IMR-90 (cell line): Measurements from ENCODE around the gene ZNF445. TPM values are rescaled to one million over a fixed set of nuclear protein-coding genes. Genes with fewer than 3 reads are reported as not detected.

Experiments
- ATAC-seq: fragments of 200-7000 bp; cut with Tn5 transposase; 2 replicates; pipeline ENCODE4 v1.9.1; 2020; ENCODE audit warnings: low read depth, mild to moderate bottlenecking, moderate library complexity
- BruUV-seq: library from RNA; stranded (reverse); fragments of 400-500 nt; replicated peaks from 2 replicates; lab custom pipeline; 2021; lab: Mats Ljungman, UMichigan
- CTCF ChIA-PET: fragments of 300-600 bp; formaldehyde crosslinking; extraction: SDS; loops from one replicate; lab custom pipeline; 2021; ENCODE audit warnings: antibody characterized with exemption; lab: Yijun Ruan, JAX
- POLR2A ChIA-PET: fragments of 300-600 bp; sonication (Branson Sonifier 250); formaldehyde crosslinking; loops from one replicate; lab custom pipeline; 2022; ENCODE audit warnings: antibody characterized with exemption; ENCODE audit not compliant: unreplicated experiment; lab: Charles Lee
- DNase-seq: peaks from one replicate; pipeline ENCODE4 v3.0.0; 2013
- H2AFZ ChIP-seq: replicated peaks from 2 replicates; pipeline ENCODE3; 2013; ENCODE audit warnings: low read length, mild to moderate bottlenecking; ENCODE audit not compliant: poor library complexity
- H2AK5ac ChIP-seq: 2 replicates; pipeline ENCODE4 v1.6.1; 2013; ENCODE audit warnings: low read depth, low read length, inconsistent platforms
- H2AK9ac ChIP-seq: replicated peaks from 2 replicates; pipeline ENCODE3; 2013; ENCODE audit warnings: mild to moderate bottlenecking, low read depth, low read length, moderate library complexity; ENCODE audit not compliant: poor library complexity
- H2BK120ac ChIP-seq: 2 replicates; pipeline ENCODE4 v1.6.1; 2013; ENCODE audit warnings: low read depth, low read length, inconsistent platforms
- H2BK15ac ChIP-seq: 3 replicates; pipeline ENCODE4 v1.6.1; 2013; ENCODE audit warnings: low read depth, low read length, inconsistent platforms
- H2BK20ac ChIP-seq: 2 replicates; pipeline ENCODE4 v1.6.1; 2013; ENCODE audit warnings: low read depth, mild to moderate bottlenecking, inconsistent platforms, low read length, moderate library complexity
- H2BK5ac ChIP-seq: 2 replicates; pipeline ENCODE4 v1.6.1; 2013; ENCODE audit warnings: mild to moderate bottlenecking, low read depth, low read length, inconsistent platforms; ENCODE audit not compliant: poor library complexity, severe bottlenecking
- H3K14ac ChIP-seq: replicated peaks from 2 replicates; pipeline ENCODE4 v1.6.1; 2013; ENCODE audit warnings: low read depth, low read length, inconsistent platforms
- H3K18ac ChIP-seq: 2 replicates; pipeline ENCODE4 v1.6.1; 2013; ENCODE audit warnings: low read depth, low read length, control low read depth
- H3K23ac ChIP-seq: 2 replicates; pipeline ENCODE4 v1.6.1; 2013; ENCODE audit warnings: low read depth, low read length, inconsistent platforms
- H3K27ac ChIP-seq: 2 replicates; pipeline ENCODE4 v1.5.1; 2013; ENCODE audit warnings: mild to moderate bottlenecking, control low read depth, low read length; ENCODE audit not compliant: insufficient read depth
- H3K27me3 ChIP-seq: 2 replicates; pipeline ENCODE4 v1.6.1; 2013; ENCODE audit warnings: low read length; ENCODE audit not compliant: control insufficient read depth, insufficient read depth
- H3K36me3 ChIP-seq: 2 replicates; pipeline ENCODE4 v1.6.1; 2013; ENCODE audit warnings: low read length, mixed read lengths; ENCODE audit not compliant: control insufficient read depth, insufficient read depth
- H3K4ac ChIP-seq: 2 replicates; pipeline ENCODE4 v1.6.1; 2013; ENCODE audit warnings: low read depth, low read length, inconsistent platforms
- H3K4me1 ChIP-seq: 2 replicates; pipeline ENCODE4 v1.6.1; 2013; ENCODE audit warnings: low read length, mixed read lengths; ENCODE audit not compliant: control insufficient read depth, insufficient read depth
- H3K4me2 ChIP-seq: 2 replicates; pipeline ENCODE4 v1.6.1; 2013; ENCODE audit warnings: low read depth, mild to moderate bottlenecking, control low read depth, low read length, moderate library complexity
- H3K4me3 ChIP-seq: 2 replicates; pipeline ENCODE4 v1.5.1; 2013; ENCODE audit warnings: low read depth, mild to moderate bottlenecking, control low read depth, low read length, moderate library complexity; ENCODE audit not compliant: insufficient read depth
- H3K56ac ChIP-seq: 2 replicates; pipeline ENCODE4 v1.6.1; 2013; ENCODE audit warnings: low read length, inconsistent platforms; ENCODE audit not compliant: insufficient read depth; ENCODE audit errors: extremely low read depth
- H3K79me1 ChIP-seq, 2 experiments: 2 replicates each; pipeline ENCODE4 v1.6.1; 2013; ENCODE audit warnings: low read length in 2 of 2, inconsistent platforms in 1 of 2, low read depth in 1 of 2
- H3K9ac ChIP-seq: 2 replicates; pipeline ENCODE4 v1.6.1; 2013; ENCODE audit warnings: low read depth, low read length, control low read depth
- H3K9me1 ChIP-seq: 2 replicates; pipeline ENCODE4 v1.6.1; 2013; ENCODE audit warnings: low read length, inconsistent platforms; ENCODE audit not compliant: insufficient read depth
- H3K9me3 ChIP-seq: 2 replicates; pipeline ENCODE4 v1.6.1; 2013; ENCODE audit warnings: low read length; ENCODE audit not compliant: control insufficient read depth, insufficient read depth
- H4K20me1 ChIP-seq: 2 replicates; pipeline ENCODE4 v1.6.1; 2013; ENCODE audit warnings: low read length, inconsistent platforms; ENCODE audit not compliant: insufficient read depth
- H4K5ac ChIP-seq: 2 replicates; pipeline ENCODE4 v1.6.1; 2013; ENCODE audit warnings: mild to moderate bottlenecking, low read depth, low read length, control low read depth
- H4K8ac ChIP-seq, 2 experiments: 2 replicates each; pipeline ENCODE4 v1.6.1; 2013; ENCODE audit warnings: low read depth in 2 of 2, low read length in 2 of 2, control low read depth in 1 of 2, inconsistent platforms in 1 of 2
- H4K91ac ChIP-seq: 2 replicates; pipeline ENCODE4 v1.6.1; 2013; ENCODE audit warnings: low read depth, low read length, inconsistent platforms; ENCODE audit not compliant: insufficient read depth
- CEBPB ChIP-seq: IDR thresholded peaks from 2 replicates; pipeline ENCODE4 v1.6.1; 2012; ENCODE audit warnings: low read depth, low read length, improper control_type of control experiment
- FOS ChIP-seq: fragments of 150-350 bp; IDR thresholded peaks from 2 replicates; pipeline ENCODE4 v1.6.1; 2016; ENCODE audit warnings: low read depth, low read length
- MAFK ChIP-seq: IDR thresholded peaks from 2 replicates; pipeline ENCODE4 v1.6.1; 2012; ENCODE audit warnings: low read depth, low read length, improper control_type of control experiment
- MXI1 ChIP-seq: IDR thresholded peaks from 2 replicates; pipeline ENCODE4 v1.6.1; 2012; ENCODE audit warnings: low read depth, mild to moderate bottlenecking, low read length, moderate library complexity, borderline replicate concordance
- POLR2A ChIP-seq: IDR thresholded peaks from 2 replicates; pipeline ENCODE4 v1.6.1; 2012; ENCODE audit warnings: mild to moderate bottlenecking, low read depth, low read length
- RAD21 ChIP-seq: IDR thresholded peaks from 2 replicates; pipeline ENCODE4 v1.6.1; 2012; ENCODE audit warnings: low read length, improper control_type of control experiment
- RCOR1 ChIP-seq: IDR thresholded peaks from 2 replicates; pipeline ENCODE4 v1.6.1; 2012; ENCODE audit warnings: mild to moderate bottlenecking, low read length, improper control_type of control experiment; ENCODE audit not compliant: insufficient replicate concordance
- RFX5 ChIP-seq: IDR thresholded peaks from 2 replicates; pipeline ENCODE4 v1.8.0; 2012; ENCODE audit warnings: low read depth, mild to moderate bottlenecking, low read length, moderate library complexity
- WGBS, 2 experiments: methylation state at CpG; one replicate each; pipeline versions ENCODE4 v1.1.5 to v1.1.7; 2013; ENCODE audit warnings: missing lambda C conversion rate in 2 of 2; ENCODE audit not compliant: insufficient read length in 1 of 2; ENCODE audit errors: extremely low coverage in 2 of 2; 5-methylcytosine and 5-hydroxymethylcytosine counted together
- dilution Hi-C: fragments of 300-500 bp; cut with HindIII; formaldehyde crosslinking; loops from one replicate; pipeline ENCODE4 v1.14.3; 2018; ENCODE audit warnings: low sequenced_read_pairs; ENCODE audit not compliant: unreplicated experiment
- in situ Hi-C: fragments of 300-500 bp; cut with MboI; formaldehyde crosslinking; loops from 3 replicates; pipeline ENCODE4 v1.14.3; 2019; ENCODE audit warnings: low sequenced_read_pairs, inconsistent platforms, mixed read lengths
- intact Hi-C: fragments of 100-400 bp; cut with micrococcal nuclease; formaldehyde crosslinking; loops from 2 replicates; pipeline ENCODE4 v1.10.0; 2022
- polyA plus RNA-seq, 3 experiments: library from polyadenylated mRNA; depleted of rRNA; stranded (reverse); fragments of >200 nt; gene quantifications; 2 replicates each; pipeline ENCODE4 v1.2.3, GENCODE V29; 2012; ENCODE audit warnings: low replicate concordance in 1 of 3
- total RNA-seq: library from RNA; depleted of rRNA; stranded (reverse); fragments of >200 nt; gene quantifications from 2 replicates; pipeline ENCODE4 v1.2.3, GENCODE V29; 2012
- TF ChIP-seq, protein P1 (sequence below): fragments of 150-350 bp; IDR thresholded peaks from 2 replicates; pipeline ENCODE4 v1.6.1; 2016; ENCODE audit warnings: low read depth, mild to moderate bottlenecking, low read length, moderate library complexity, borderline replicate concordance
- TF ChIP-seq, protein P2 (sequence below): fragments of 150-350 bp; IDR thresholded peaks from 2 replicates; pipeline ENCODE4 v1.6.1; 2017; ENCODE audit warnings: mild to moderate bottlenecking, antibody characterized with exemption, low read length, low read depth
- TF ChIP-seq, protein P3 (sequence below): conservative IDR thresholded peaks from 2 replicates; pipeline ENCODE4 v1.5.1; 2012; ENCODE audit warnings: mild to moderate bottlenecking, low read depth, low read length, improper control_type of control experiment

Gene ZNF445
- total and polyA plus RNA-seq, 2 of the 4 experiments (the other 2 are of a cell fraction), result 3.3 to 6.3 TPM

DNA sequence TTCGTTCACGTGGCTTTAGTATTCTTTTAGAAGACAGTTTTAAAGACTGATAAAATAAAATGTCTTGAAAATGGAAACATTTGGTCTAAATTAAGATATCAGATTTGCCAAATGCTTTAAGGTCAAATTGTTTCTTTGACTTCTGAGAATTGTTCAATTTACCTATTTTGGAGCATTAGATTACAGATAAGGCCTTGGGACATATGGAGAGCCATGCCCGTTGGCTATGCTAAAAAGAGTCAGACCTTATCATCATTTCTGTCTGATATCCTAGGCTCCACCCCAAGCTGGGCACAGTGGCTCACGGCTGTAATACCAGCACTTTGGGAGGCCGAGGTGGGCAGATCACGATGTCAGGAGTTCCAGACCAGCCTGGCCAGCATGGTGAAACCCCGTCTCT lies 13.0 kb downstream of the ZNF445 start:
- Histone ChIP-seq H3K79me1 (peaks cover 20 to 26% of the 10 kb centered on the region in 2 experiments), H2BK120ac (no peak overlapping the region), H3K4ac (no peak overlapping the region), H3K9me1 (peaks cover 5% of the 10 kb centered on the region; the same call in 1 of the 2 replicates), H3K9ac (no peak overlapping the region), H3K27ac (no peak overlapping the region), H2AFZ (no peak overlapping the region), H3K23ac (no peak overlapping the region), H4K8ac (no peak overlapping the region), H4K91ac (no peak overlapping the region), H3K9me3 (peaks cover 12% of the 10 kb centered on the region), H3K27me3 (no peaks in the 10 kb centered on the region), H2BK20ac (no peak overlapping the region), H3K4me2 (no peak overlapping the region), H2BK15ac (no peak overlapping the region), H4K20me1 (peaks cover 8% of the 10 kb centered on the region), H2AK5ac (no peak overlapping the region), H2AK9ac (no peak overlapping the region), H3K36me3 (peaks cover 23% of the 10 kb centered on the region), H3K18ac (no peak overlapping the region), H3K4me1 (peaks cover 4% of the 10 kb centered on the region; the same call in 1 of the 2 replicates), H4K5ac (no peak overlapping the region), H2BK5ac (no peak overlapping the region), H3K4me3 (no peak overlapping the region), H3K14ac (no peak overlapping the region), H3K56ac (no peak overlapping the region)
- TF ChIP-seq RAD21, result no peak
- TF ChIP-seq CEBPB, result no peak
- TF ChIP-seq POLR2A, result no peak
- TF ChIP-seq, protein P1, sequence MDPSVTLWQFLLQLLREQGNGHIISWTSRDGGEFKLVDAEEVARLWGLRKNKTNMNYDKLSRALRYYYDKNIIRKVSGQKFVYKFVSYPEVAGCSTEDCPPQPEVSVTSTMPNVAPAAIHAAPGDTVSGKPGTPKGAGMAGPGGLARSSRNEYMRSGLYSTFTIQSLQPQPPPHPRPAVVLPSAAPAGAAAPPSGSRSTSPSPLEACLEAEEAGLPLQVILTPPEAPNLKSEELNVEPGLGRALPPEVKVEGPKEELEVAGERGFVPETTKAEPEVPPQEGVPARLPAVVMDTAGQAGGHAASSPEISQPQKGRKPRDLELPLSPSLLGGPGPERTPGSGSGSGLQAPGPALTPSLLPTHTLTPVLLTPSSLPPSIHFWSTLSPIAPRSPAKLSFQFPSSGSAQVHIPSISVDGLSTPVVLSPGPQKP, result no peak
- TF ChIP-seq FOS, result no peak
- TF ChIP-seq RCOR1, result no peak
- no peak for TF ChIP-seq RFX5
- TF ChIP-seq, protein P2, sequence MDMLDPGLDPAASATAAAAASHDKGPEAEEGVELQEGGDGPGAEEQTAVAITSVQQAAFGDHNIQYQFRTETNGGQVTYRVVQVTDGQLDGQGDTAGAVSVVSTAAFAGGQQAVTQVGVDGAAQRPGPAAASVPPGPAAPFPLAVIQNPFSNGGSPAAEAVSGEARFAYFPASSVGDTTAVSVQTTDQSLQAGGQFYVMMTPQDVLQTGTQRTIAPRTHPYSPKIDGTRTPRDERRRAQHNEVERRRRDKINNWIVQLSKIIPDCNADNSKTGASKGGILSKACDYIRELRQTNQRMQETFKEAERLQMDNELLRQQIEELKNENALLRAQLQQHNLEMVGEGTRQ, result no peak
- no peak for TF ChIP-seq MXI1
- TF ChIP-seq MAFK, result no peak
- TF ChIP-seq, protein P3, sequence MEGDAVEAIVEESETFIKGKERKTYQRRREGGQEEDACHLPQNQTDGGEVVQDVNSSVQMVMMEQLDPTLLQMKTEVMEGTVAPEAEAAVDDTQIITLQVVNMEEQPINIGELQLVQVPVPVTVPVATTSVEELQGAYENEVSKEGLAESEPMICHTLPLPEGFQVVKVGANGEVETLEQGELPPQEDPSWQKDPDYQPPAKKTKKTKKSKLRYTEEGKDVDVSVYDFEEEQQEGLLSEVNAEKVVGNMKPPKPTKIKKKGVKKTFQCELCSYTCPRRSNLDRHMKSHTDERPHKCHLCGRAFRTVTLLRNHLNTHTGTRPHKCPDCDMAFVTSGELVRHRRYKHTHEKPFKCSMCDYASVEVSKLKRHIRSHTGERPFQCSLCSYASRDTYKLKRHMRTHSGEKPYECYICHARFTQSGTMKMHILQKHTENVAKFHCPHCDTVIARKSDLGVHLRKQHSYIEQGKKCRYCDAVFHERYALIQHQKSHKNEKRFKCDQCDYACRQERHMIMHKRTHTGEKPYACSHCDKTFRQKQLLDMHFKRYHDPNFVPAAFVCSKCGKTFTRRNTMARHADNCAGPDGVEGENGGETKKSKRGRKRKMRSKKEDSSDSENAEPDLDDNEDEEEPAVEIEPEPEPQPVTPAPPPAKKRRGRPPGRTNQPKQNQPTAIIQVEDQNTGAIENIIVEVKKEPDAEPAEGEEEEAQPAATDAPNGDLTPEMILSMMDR, result no peak
- DNase-seq (no peak), ATAC-seq (no peak)
- in situ Hi-C loops, result no loop called here
- dilution Hi-C loops, result no loop called here
- BruUV-seq, result no TSS peak
- ChIA-PET CTCF (no interaction called here), POLR2A (no interaction called here)
- WGBS, 2 experiments, result 89% methylated on average over 5 of the region's 7 CpGs; no CpG with 5 or more reads in 1 of the 2 experiments
- intact Hi-C loops, result no loop called here
